ENCODE results near the gene TSHZ3.

Gene TSHZ3

GRCh38 chr19:31226151-31226935 lies 122.9 kb downstream of the TSHZ3 start:
- DNase-seq (ENCODE audit: low read depth in 2 of 2), result no peak

All from stimulated activated CD4-positive, alpha-beta T cell treated with anti-CD3 and anti-CD28 coated beads, Interleukin-1b, Interleukin-23, amount 100 ng/mL, for 1 hour (primary cell).